H9 (cell line): ENCODE data around the gene COX6B2. TPM values are rescaled to one million over a fixed set of nuclear protein-coding genes. Genes with fewer than 3 reads are reported as not detected.

ENCODE experiments used
- DNase-seq: peaks from one replicate; pipeline ENCODE4 v3.0.0-alpha.2; 2017
- H2AFZ ChIP-seq: one replicate; pipeline ENCODE4 v1.6.1; 2013; ENCODE audit warnings: mild to moderate bottlenecking, low read length, control low read depth, moderate library complexity
- H2AK5ac ChIP-seq: 2 replicates; pipeline ENCODE4 v1.6.1; 2013; ENCODE audit warnings: low read length, control low read depth, mixed read lengths; ENCODE audit not compliant: insufficient read length
- H2BK120ac ChIP-seq: one replicate; pipeline ENCODE4 v1.6.1; 2013; ENCODE audit warnings: low read depth, mild to moderate bottlenecking, low read length, control low read depth, inconsistent platforms; ENCODE audit not compliant: poor library complexity, severe bottlenecking
- H2BK12ac ChIP-seq: 2 replicates; pipeline ENCODE4 v1.6.1; 2013; ENCODE audit warnings: low read length, control low read depth, mixed read lengths, low read depth; ENCODE audit not compliant: insufficient read length
- H2BK15ac ChIP-seq: 2 replicates; pipeline ENCODE4 v1.6.1; 2013; ENCODE audit warnings: low read depth, low read length, control low read depth
- H2BK20ac ChIP-seq: one replicate; pipeline ENCODE4 v1.6.1; 2013; ENCODE audit warnings: low read depth, mild to moderate bottlenecking, low read length, control low read depth, inconsistent platforms; ENCODE audit not compliant: poor library complexity, severe bottlenecking
- H2BK5ac ChIP-seq: 2 replicates; pipeline ENCODE4 v1.6.1; 2013; ENCODE audit warnings: low read length, control low read depth, mixed read lengths; ENCODE audit not compliant: insufficient read length
- H3K14ac ChIP-seq: 2 replicates; pipeline ENCODE4 v1.6.1; 2013; ENCODE audit warnings: low read length, control low read depth; ENCODE audit not compliant: insufficient read depth
- H3K18ac ChIP-seq: 2 replicates; pipeline ENCODE4 v1.6.1; 2013; ENCODE audit warnings: low read depth, mild to moderate bottlenecking, mixed read lengths, low read length, control low read depth; ENCODE audit not compliant: insufficient read length
- H3K23ac ChIP-seq: 2 replicates; pipeline ENCODE4 v1.6.1; 2013; ENCODE audit warnings: low read length, control low read depth, mixed read lengths, low read depth; ENCODE audit not compliant: insufficient read length
- H3K23me2 ChIP-seq: 2 replicates; pipeline ENCODE4 v1.6.1; 2013; ENCODE audit warnings: low read depth, mild to moderate bottlenecking, mixed read lengths, low read length, control low read depth; ENCODE audit not compliant: insufficient read length, poor library complexity, severe bottlenecking
- H3K27ac ChIP-seq: 2 replicates; pipeline ENCODE4 v1.5.1; 2013; ENCODE audit warnings: low read length, control low read depth, mixed read lengths, low read depth; ENCODE audit not compliant: insufficient read length
- H3K27me3 ChIP-seq: 2 replicates; pipeline ENCODE4 v1.6.1; 2013; ENCODE audit warnings: low read length, control low read depth, inconsistent platforms; ENCODE audit not compliant: insufficient read depth
- H3K4ac ChIP-seq: 2 replicates; pipeline ENCODE4 v1.6.1; 2013; ENCODE audit warnings: low read depth, mild to moderate bottlenecking, control low read depth, inconsistent platforms, low read length, moderate library complexity
- H3K4me1 ChIP-seq: 2 replicates; pipeline ENCODE4 v1.6.1; 2013; ENCODE audit warnings: low read length, control low read depth, inconsistent platforms; ENCODE audit not compliant: insufficient read depth
- H3K4me2 ChIP-seq: 2 replicates; pipeline ENCODE4 v1.6.1; 2013; ENCODE audit warnings: low read length, control low read depth, mixed read lengths; ENCODE audit not compliant: insufficient read length, insufficient read depth
- H3K56ac ChIP-seq: 2 replicates; pipeline ENCODE4 v1.6.1; 2013; ENCODE audit warnings: low read depth, mild to moderate bottlenecking, mixed read lengths, low read length, control low read depth; ENCODE audit not compliant: insufficient read length
- H3K79me1 ChIP-seq: 2 replicates; pipeline ENCODE4 v1.6.1; 2013; ENCODE audit warnings: low read depth, mild to moderate bottlenecking, moderate library complexity, low read length, control low read depth, inconsistent platforms; ENCODE audit not compliant: insufficient read depth, poor library complexity, severe bottlenecking
- H3K79me2 ChIP-seq: 2 replicates; pipeline ENCODE4 v1.6.1; 2013; ENCODE audit warnings: low read length, control low read depth, inconsistent platforms; ENCODE audit not compliant: insufficient read depth
- H3K9ac ChIP-seq: 2 replicates; pipeline ENCODE4 v1.6.1; 2013; ENCODE audit warnings: low read length, control low read depth, mixed read lengths; ENCODE audit not compliant: insufficient read length; ENCODE audit errors: extremely low read depth
- H3K9me3 ChIP-seq: one replicate; pipeline ENCODE4 v1.6.1; 2013; ENCODE audit warnings: low read depth, low read length, inconsistent platforms; ENCODE audit not compliant: control insufficient read depth
- H3T11ph ChIP-seq: one replicate; pipeline ENCODE4 v1.6.1; 2013; ENCODE audit warnings: mild to moderate bottlenecking, low read length, control low read depth, inconsistent platforms
- H4K20me1 ChIP-seq: one replicate; pipeline ENCODE4 v1.6.1; 2013; ENCODE audit not compliant: control insufficient read depth, insufficient read length, insufficient read depth
- H4K5ac ChIP-seq: 2 replicates; pipeline ENCODE4 v1.6.1; 2013; ENCODE audit warnings: low read depth, mild to moderate bottlenecking, mixed read lengths, low read length, control low read depth; ENCODE audit not compliant: insufficient read length
- H4K8ac ChIP-seq: replicated peaks from 2 replicates; pipeline ENCODE4 v1.6.1; 2013; ENCODE audit warnings: low read length, control low read depth, mixed read lengths, low read depth; ENCODE audit not compliant: insufficient read length
- H4K91ac ChIP-seq: 2 replicates; pipeline ENCODE4 v1.6.1; 2013; ENCODE audit warnings: low read depth, mild to moderate bottlenecking, moderate library complexity, mixed read lengths, low read length, control low read depth; ENCODE audit not compliant: insufficient read length
- H3K27ac Mint-ChIP-seq, 3 experiments: 2 replicates in 2 of 3; 3 replicates in 1 of 3; pipeline ENCODE4 v1.8.0; 2020 to 2021; ENCODE audit warnings: mixed read lengths in 3 of 3, mild to moderate bottlenecking in 1 of 3, moderate library complexity in 1 of 3
- H3K27me3 Mint-ChIP-seq: 2 replicates; pipeline ENCODE4 v1.8.0; 2021; ENCODE audit warnings: low read depth, mild to moderate bottlenecking, moderate library complexity, mixed read lengths
- H3K36me3 Mint-ChIP-seq, 3 experiments: 2 replicates in 2 of 3; 3 replicates in 1 of 3; pipeline ENCODE4 v1.8.0; 2020 to 2021; ENCODE audit warnings: low read depth in 3 of 3, mixed read lengths in 3 of 3; ENCODE audit not compliant: insufficient read depth in 1 of 3
- H3K4me1 Mint-ChIP-seq, 2 experiments: 2 replicates each; pipeline ENCODE4 v1.8.0; 2020; ENCODE audit warnings: mixed read lengths in 2 of 2
- H3K4me3 Mint-ChIP-seq, 2 experiments: 2 replicates in 1 of 2; 3 replicates in 1 of 2; pipeline ENCODE4 v1.8.0; 2020 to 2021; ENCODE audit warnings: mild to moderate bottlenecking in 2 of 2, mixed read lengths in 2 of 2, moderate library complexity in 1 of 2
- H3K9me3 Mint-ChIP-seq, 2 experiments: 2 replicates in 1 of 2; 3 replicates in 1 of 2; pipeline ENCODE4 v1.8.0; 2020; ENCODE audit warnings: mild to moderate bottlenecking in 2 of 2, mixed read lengths in 2 of 2, moderate library complexity in 1 of 2
- CTCF ChIP-seq: fragments of 200-600 bp; sonication (generic); conservative IDR thresholded peaks from 3 replicates; pipeline ENCODE4 v1.8.0; 2021; ENCODE audit warnings: antibody characterized with exemption, mild to moderate bottlenecking
- WGBS: extraction: QIAGEN DNeasy Blood & Tissue Kit; methylation state at CpG from one replicate; pipeline ENCODE4 v1.1.7; 2013; ENCODE audit warnings: missing lambda C conversion rate, low lambda C conversion rate, mixed read lengths; ENCODE audit not compliant: insufficient read length; ENCODE audit errors: extremely low coverage; 5-methylcytosine and 5-hydroxymethylcytosine counted together
- total RNA-seq: library from RNA; stranded (reverse); gene quantifications from 2 replicates; pipeline ENCODE4 v1.2.1, GENCODE V29; 2021

The COX6B2 gene
- total RNA-seq, 1 experiment from 2014 or later: 4.0 TPM

DNA sequence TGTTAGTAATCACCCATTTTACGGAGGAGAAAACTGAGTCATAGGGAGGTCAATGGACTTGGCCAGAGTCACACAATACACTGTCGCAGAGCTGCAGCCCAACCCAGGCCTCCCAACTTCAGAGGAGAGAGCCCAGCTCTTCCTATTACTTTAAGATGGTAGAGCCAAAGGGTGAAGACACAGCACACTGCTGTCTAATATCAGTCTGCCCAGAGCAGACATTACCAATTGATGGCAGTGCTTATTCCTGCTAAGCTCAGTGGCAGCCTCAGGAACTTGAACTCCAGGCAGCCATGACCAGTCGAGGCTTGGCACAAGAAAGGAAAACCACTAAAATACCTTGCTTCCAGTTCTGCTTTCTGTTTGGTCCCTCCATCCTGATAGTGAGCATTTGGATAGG lies 47.8 kb downstream of the COX6B2 start:
- Histone ChIP-seq H3K14ac (no peak overlapping the region), H3K23ac (no peak overlapping the region), H2BK15ac (no peak overlapping the region), H4K91ac (no peak overlapping the region), H2BK20ac (no peak overlapping the region), H4K8ac (no peak overlapping the region), H3K9me3 (no peaks in the 10 kb centered on the region), H2BK5ac (no peak overlapping the region), H3K56ac (no peak overlapping the region), H2AK5ac (no peak overlapping the region), H3K18ac (no peak overlapping the region), H2BK12ac (no peak overlapping the region), H2AFZ (no peak overlapping the region), H4K20me1 (no peaks in the 10 kb centered on the region), H3K9ac (no peak overlapping the region), H2BK120ac (no peak overlapping the region), H3T11ph (no peak overlapping the region), H3K27me3 (no peaks in the 10 kb centered on the region), H3K4me2 (no peak overlapping the region), H3K27ac (no peak overlapping the region), H3K4ac (no peak overlapping the region), H3K79me2 (no peaks in the 10 kb centered on the region), H3K79me1 (no peaks in the 10 kb centered on the region), H3K4me1 (peaks cover 3% of the 10 kb centered on the region; the same call in 1 of the 2 replicates), H3K23me2 (no peaks in the 10 kb centered on the region), H4K5ac (no peak overlapping the region)
- no peak for DNase-seq
- TF ChIP-seq CTCF: no peak
- Mint-ChIP-seq H3K4me3 (no peak overlapping the region), H3K27me3 (no peaks in the 10 kb centered on the region), H3K4me1 (peaks cover 5 to 13% of the 10 kb centered on the region in 2 experiments), H3K36me3 (peaks cover 46 to 68% (median 67%) of the 10 kb centered on the region in 3 experiments; a peak in 6 of 7 replicates), H3K9me3 (no peaks in the 10 kb centered on the region), H3K27ac (peak overlapping the region in 2 of 3 experiments; percentile 44 to 61; a peak in 2 of 7 replicates)
- WGBS: no CpG with 5 or more reads among the region's 3 CpGs
